GM20000 (cell line): Measurements from ENCODE around the gene BAG2.

Source experiments
- DNase-seq: peaks from one replicate; pipeline ENCODE4 v3.0.0; 2012; ENCODE audit warnings: low spot score
- CTCF ChIP-seq: IDR thresholded peaks from 2 replicates; pipeline ENCODE4 v1.5.1; 2012; ENCODE audit warnings: mild to moderate bottlenecking, control low read depth; ENCODE audit errors: extremely low read depth, missing control alignments

The BAG2 gene

DNA sequence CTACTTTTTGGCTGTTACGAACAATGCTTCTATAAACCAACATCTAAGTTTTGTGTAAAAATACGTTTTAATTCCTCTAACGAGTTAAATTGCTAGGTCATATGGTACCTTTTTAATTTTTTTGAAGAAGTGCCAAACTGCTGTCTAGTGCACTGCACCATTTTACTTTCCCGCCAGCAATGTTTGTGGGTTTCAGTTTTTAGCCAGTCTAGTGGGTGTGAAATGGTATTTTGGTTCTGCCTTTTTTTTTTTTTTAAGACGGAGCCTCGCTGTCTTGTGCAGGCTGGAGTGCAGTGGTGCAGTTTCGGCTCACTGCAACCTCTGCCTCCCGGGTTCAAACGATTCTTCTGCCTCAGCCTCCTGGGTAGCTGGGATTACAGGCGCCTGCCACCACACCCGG is 34.1 kb upstream of the BAG2 start:
- DNase-seq = no peak
- no peak for TF ChIP-seq CTCF

DNA sequence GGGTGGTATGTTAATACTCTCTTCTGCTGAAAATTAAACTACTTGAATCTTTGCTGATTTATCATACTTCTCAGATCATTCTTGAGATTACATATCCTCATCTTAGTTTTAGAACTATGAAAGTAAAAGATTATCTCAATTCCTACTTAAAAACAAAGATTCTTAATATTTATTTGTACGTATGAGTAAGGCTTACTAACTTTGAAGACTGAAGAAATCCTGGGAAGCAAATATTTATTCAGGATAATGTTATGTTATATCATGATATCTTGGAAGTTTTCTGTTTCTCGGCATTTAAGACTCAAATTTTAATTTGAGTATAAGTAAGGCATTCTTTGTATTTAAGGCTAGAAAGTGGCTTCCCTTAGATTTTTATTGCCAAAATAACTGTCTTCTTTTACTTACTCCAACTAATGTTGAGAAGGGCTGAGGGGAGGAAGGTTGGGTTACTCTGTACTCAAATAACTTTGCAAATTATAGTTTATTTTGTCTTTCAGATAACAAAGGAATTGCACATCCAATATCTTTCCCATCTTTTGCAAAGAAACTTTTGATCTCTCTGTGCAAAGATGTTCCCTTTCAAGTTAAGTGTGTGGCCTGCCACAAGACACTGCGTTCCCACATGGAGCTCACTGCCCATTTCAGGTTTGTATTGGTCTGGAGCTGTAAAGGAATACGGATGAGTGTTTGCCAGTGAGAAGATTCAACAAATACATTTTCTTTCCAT is 30.5 kb upstream of the BAG2 start:
- DNase-seq = no peak
- no peak for TF ChIP-seq CTCF

DNA sequence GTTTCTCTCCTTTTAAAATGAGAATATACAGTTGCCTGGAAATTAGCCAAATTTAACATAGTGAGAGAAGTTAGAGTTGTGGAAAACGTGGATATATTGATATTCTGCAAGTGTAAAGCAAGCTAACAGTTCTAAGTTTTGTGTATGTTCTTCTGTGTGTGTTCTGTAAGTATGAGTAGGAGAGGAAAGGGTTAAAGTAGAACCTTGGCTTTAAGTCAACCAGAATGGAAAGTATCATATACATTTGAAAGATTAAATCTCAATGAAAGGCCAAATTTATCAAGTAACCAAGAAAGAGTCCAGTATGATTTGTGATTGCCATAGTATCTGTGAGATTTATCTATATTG is 30.0 kb upstream of the BAG2 start:
- no peak for DNase-seq
- no peak for TF ChIP-seq CTCF

DNA sequence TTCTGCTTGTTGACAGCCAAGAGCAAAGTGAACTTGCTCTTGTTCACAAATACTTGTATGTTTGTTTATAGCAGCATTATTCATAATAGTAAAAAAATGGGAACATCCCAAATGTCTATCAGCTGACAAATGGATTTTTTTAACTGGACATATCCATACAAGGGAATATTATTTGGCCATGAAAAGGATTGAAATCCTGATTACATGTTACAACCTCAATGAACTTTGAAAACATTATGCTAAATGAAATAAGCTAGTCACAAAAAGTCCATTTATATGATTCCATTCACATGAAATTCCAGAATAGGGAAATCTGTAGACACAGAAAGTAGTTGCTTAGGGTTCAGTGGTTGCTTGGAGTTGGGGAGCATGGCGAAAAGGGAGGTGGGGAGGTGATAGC is 28.4 kb upstream of the BAG2 start:
- no peak for DNase-seq
- TF ChIP-seq CTCF = no peak

GRCh38 chr6:57147401-57147800 is 24.7 kb upstream of the BAG2 start:
- DNase-seq = no peak
- TF ChIP-seq CTCF = no peak

- no peak for TF ChIP-seq CTCF
- no peak for DNase-seq
Measured at GRCh38 chr6:57147955-57148858, 23.9 kb upstream of the BAG2 start.

- TF ChIP-seq CTCF = no peak
- DNase-seq = no peak
Measured at GRCh38 chr6:57158658-57159057, 13.5 kb upstream of the BAG2 start.
